AG10803 (cell line): ENCODE data around the gene CALML5.

ENCODE experiments used
- DNase-seq: peaks from one replicate; pipeline ENCODE4 v3.0.0; 2010; ENCODE audit warnings: low read depth
- H3K4me3 ChIP-seq: 2 replicates; pipeline ENCODE4 v1.5.1; 2011; ENCODE audit warnings: mild to moderate bottlenecking, low read length, control low read depth
- TF ChIP-seq, protein P1 (sequence below): conservative IDR thresholded peaks from 2 replicates; pipeline ENCODE4 v1.5.1; 2011; ENCODE audit warnings: mild to moderate bottlenecking, low read length, control low read depth, inconsistent platforms

CALML5 gene

DNA sequence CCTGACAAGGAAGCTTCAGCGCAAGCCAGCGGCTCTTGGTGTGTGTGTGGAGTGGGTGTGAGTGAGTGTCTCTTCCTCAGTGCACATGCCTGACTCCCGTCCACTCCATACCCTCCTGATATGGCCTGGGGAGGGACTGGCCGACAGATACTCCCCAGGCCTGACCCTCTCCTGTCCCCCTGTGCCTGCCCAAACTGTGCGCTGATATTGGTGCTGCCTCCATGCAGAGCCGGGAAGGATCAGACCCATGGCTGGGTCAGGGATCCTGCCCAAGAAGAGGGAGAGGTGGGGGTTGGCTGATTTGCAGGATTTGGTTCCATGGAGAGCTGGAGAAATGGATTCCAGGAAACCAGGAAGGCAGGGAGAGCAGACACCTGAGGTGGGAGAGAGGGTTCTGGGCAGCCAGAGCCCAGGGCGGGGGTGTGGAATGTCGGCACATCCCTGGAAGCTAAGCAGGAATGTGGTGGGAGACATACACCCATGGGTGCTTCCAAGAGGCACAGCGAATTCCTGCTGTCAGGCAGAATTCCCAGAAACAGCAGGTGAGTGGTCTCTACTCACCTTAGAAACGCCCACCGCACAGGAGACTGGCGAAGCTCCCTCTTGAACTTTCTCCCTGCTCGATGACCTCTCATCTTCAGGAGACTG is 6.3 kb downstream of the CALML5 start:
- no peak overlapping the region for H3K4me3 ChIP-seq
- DNase-seq, result no peak
- TF ChIP-seq, protein P1, sequence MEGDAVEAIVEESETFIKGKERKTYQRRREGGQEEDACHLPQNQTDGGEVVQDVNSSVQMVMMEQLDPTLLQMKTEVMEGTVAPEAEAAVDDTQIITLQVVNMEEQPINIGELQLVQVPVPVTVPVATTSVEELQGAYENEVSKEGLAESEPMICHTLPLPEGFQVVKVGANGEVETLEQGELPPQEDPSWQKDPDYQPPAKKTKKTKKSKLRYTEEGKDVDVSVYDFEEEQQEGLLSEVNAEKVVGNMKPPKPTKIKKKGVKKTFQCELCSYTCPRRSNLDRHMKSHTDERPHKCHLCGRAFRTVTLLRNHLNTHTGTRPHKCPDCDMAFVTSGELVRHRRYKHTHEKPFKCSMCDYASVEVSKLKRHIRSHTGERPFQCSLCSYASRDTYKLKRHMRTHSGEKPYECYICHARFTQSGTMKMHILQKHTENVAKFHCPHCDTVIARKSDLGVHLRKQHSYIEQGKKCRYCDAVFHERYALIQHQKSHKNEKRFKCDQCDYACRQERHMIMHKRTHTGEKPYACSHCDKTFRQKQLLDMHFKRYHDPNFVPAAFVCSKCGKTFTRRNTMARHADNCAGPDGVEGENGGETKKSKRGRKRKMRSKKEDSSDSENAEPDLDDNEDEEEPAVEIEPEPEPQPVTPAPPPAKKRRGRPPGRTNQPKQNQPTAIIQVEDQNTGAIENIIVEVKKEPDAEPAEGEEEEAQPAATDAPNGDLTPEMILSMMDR, result no peak

DNA sequence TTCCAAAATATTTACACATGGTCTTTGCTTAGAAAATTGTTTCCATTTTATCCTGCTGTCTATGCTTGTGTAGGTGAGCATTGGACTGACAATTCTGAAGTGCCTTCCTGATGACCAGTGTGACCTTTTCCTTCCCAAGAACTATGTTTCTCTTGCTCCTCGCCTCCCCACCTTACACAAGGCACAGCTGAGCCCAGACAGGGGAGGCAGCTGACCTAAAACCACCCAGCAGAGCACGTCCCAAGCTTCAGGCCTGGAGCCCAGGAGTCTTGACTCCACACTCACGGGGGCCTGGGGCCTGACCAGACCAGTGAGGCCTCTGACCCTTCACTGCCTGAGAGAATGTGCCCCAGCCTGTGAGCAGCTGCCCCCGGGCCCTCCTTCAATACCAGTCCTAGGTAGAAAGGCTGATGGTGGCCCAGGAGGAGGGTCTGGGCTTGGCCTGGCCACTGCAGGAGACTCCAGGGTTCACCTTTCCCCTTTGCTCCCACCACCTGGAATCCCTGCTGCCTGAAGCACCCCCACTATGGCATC is 7.0 kb downstream of the CALML5 start:
- TF ChIP-seq, protein P1, result no peak
- H3K4me3 ChIP-seq, result no peak overlapping the region
- DNase-seq, result no peak

DNA sequence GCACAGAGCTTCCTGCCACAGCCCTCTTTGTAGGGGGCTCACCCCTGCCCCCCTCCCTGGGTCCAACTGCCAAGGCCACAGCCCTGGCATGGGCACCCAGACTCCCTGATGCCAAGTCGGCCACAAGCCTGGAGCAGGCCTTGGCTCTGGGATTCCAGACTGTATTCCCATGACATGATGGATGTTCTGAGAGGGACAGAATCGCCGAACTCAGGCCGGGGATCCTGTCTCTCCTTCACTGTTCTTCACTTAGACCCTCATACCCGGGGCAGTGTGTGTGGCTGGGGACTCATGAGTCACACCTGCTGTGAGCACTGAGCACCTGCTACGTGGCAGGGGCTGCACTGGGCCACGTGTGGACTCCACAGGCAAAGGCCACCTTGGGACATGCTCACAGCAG is 7.9 kb downstream of the CALML5 start:
- no peak overlapping the region for H3K4me3 ChIP-seq
- TF ChIP-seq, protein P1, result no peak
- DNase-seq, result no peak

DNA sequence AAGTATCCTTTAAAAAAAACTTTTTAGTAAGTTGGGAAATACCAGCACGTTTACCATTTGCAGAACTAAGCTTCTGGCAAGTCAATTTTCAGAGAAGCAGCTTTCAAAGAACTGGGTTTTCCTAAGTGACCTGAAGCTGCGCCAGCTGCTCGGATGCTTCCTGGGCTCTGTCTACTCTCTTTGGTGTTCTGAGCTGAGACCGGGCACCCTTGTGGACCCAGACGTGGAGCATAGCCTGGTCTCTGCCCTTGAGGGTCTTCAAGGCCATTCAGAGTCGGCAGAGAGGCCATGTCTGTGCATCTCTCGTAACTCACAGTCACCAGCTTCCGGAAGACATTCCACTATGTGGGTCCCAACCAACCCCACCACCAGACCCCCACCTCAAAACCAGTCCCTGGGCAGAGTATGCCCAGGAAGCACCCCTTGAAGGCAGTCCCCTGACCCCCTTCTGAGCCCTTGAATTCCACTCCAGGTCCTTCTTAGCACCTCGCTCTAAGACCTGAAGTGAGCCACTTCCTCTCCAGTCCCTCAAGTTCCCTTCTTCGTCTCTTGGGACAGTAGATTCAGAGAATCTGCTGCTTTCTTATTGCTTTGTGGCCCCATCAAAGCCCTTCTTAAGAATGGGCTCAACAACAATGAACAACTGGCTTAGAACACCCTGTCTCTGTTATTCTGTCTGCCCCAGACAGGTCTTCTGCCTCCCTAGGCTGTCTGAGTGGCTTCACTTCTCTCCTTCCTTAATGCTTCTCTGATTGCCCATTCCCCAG is 8.5 kb downstream of the CALML5 start:
- H3K4me3 ChIP-seq, result no peak overlapping the region
- TF ChIP-seq, protein P1, result no peak
- DNase-seq, result no peak

DNA sequence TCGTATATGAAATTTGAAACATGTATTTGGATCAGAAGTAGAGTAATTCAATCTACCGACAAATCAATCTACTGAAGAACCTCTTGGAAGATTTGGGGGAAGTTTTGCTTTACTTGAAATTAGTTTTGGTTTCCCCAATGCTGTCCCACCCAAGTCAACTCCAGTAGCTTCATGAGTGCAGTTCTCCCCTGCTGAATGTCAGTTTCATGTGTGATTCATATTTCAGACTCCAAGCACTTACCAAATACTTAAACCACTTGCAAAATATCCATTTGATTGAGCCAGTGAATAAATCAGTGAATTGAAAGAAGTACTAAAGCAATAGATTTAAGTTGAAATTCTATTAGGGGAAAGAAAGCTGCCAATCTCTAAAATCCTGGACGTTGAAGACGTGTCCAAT is 9.3 kb downstream of the CALML5 start:
- TF ChIP-seq, protein P1, result no peak
- no peak for DNase-seq
- no peak overlapping the region for H3K4me3 ChIP-seq

DNA sequence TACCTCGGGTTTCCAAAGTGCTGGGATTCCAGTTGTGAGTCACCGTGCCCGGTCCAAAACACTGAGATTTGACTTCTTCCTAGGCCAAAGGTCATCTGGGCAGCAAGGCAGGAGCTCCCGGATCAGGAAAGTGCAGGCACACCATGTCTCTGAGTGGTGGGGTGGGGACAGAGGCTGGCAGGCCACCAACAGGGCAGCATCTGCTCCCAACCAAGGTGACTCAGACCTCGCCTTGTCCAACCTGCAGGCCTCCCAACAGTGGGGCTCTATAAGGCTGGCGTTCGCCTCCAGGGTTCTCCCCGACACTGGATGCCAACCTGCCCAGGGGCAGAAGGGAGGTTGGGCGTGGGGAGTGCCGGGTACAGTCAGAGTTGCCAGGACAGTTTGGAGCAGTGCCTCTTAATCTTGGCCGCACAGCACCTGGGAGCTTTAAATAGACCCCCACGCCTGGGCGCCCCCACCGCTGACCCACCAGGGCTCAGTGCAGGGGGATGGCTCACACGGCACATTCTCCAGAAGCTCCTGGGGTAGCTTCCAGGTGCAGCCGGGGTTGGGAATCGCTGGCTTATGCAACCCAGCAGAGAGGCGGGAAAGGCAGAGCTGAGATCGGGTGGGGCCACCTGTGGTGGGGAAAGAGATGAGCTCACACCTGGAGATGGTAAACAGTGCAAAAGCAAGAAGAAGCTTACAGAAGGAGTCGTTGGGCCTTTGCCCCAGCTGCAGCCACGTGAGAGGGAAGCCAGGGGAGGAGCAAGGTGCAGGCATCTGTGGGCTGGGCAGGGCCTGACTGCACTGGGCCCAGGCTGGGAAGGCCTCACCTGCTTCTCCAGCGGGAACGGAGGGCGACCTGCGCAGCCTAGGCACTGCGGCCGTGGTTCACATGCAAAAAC is 10.9 kb downstream of the CALML5 start:
- no peak overlapping the region for H3K4me3 ChIP-seq
- no peak for DNase-seq
- TF ChIP-seq, protein P1, result no peak
